C4-2B (cell line): Measurements from ENCODE around the gene FGFBP2.
"Not testable (repeated sequence)": the region's sequence is repeated elsewhere in the genome, so short reads cannot be mapped to it uniquely, and the experiment has no call there.

Source experiments
- H3K27ac ChIP-seq: fragments of 450-650 bp; 2 replicates; pipeline ENCODE4 v1.5.1; 2017
- ZFX ChIP-seq: fragments of 450-650 bp; IDR thresholded peaks from 2 replicates; pipeline ENCODE4 v1.6.1; 2017
- TF ChIP-seq, protein P1 (sequence below): fragments of 450-650 bp; conservative IDR thresholded peaks from 2 replicates; pipeline ENCODE4 v1.5.1; 2017; ENCODE audit warnings: mild to moderate bottlenecking

The FGFBP2 gene

DNA sequence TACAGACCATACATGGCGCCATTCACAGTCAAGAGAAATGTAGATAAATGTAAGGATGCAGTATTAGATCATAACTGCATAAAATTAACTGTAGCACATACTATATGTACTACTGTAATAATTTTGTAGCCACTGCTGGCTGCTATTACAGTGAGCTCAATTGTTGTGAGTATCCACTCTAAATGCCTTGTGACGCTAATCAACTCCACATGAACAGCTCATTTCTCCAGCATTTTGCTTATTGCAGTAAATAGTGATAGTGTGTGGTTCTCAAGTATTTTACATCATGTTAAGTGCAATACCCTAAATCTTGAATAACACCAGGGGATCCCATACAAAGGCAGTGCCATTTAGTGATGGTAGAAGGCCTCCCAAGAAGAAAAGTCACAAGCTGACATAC lies 45.7 kb downstream of the FGFBP2 start:
- TF ChIP-seq, protein P1, sequence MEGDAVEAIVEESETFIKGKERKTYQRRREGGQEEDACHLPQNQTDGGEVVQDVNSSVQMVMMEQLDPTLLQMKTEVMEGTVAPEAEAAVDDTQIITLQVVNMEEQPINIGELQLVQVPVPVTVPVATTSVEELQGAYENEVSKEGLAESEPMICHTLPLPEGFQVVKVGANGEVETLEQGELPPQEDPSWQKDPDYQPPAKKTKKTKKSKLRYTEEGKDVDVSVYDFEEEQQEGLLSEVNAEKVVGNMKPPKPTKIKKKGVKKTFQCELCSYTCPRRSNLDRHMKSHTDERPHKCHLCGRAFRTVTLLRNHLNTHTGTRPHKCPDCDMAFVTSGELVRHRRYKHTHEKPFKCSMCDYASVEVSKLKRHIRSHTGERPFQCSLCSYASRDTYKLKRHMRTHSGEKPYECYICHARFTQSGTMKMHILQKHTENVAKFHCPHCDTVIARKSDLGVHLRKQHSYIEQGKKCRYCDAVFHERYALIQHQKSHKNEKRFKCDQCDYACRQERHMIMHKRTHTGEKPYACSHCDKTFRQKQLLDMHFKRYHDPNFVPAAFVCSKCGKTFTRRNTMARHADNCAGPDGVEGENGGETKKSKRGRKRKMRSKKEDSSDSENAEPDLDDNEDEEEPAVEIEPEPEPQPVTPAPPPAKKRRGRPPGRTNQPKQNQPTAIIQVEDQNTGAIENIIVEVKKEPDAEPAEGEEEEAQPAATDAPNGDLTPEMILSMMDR = no peak
- no peak for TF ChIP-seq ZFX
- no peak overlapping the region for H3K27ac ChIP-seq

DNA sequence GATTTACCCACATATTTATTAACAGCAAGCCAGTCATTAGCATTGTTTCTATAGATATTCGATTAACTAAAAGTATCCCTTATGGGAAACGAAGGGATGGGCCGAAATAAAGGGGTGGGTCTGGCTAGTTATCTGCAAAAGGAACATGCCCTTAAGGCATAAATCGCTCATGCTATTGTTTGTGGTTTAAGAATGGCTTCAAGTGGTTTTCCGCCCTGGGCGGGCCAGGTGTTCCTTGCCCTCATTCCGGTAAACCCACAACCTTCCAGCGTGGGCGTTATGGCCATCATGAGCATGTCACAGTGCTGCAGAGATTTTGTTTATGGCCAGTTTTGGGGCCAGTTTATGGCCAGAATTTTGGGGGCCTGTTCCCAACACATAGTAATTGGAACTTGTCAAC lies 46.6 kb downstream of the FGFBP2 start:
- H3K27ac ChIP-seq = not testable (repeated sequence)

DNA sequence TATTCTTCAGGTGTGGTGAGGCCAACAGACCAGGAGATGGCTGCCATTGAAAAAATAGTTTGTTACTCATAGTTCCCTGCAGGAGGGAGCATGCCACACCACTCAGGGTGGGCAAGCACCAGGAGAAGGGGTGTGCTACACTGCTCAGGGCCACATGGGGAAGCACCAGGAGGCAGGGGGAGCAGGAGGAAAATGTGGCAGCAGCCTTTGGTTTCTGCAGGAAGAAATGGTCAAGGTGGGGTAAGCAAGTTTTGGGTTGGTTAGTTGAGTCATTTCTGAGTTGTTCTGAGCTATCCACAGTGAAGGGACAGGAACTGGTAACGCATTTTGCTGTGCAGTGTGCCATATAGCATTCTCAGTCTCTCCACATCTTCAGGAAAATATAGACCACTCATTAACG lies 48.2 kb downstream of the FGFBP2 start:
- no peak overlapping the region for H3K27ac ChIP-seq
- TF ChIP-seq, protein P1 = no peak
- TF ChIP-seq ZFX = no peak

DNA sequence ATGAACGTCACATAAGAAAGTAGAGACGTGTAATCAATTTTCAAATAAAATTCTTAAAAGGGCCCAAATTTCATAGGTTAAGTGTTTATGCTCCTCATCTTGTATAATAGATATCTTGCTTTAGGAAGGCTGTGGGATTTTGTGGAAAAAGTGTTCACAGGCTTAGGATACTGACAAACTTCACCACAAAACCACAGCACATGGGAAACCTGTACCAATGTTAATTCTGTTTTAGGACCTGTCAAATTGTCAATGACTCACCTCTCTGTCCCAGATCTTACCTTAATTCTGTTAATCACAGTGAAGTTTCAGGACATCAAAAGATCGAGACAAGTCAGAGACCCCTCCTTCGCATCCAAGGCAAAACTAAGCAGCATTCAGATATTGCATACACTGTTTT lies 48.7 kb downstream of the FGFBP2 start:
- no peak overlapping the region for H3K27ac ChIP-seq
- TF ChIP-seq, protein P1 = no peak
- no peak for TF ChIP-seq ZFX

DNA sequence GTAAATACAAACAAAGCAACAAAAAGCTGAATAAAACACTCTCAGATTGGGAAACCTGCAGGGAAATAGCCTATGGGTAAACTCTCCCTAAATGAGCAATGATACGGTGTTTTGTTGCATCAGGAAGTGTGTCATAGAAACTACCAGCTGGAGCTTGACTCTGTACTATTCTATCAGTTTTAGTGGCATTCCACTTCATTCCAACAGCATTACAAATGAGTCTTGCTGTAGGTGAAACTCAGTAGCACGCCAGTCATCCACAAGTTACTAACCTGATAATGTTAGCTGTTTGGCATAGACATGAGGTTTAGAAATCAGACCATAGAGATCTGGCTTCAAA lies 49.4 kb downstream of the FGFBP2 start:
- H3K27ac ChIP-seq = no peak overlapping the region
- TF ChIP-seq, protein P1 = no peak
- TF ChIP-seq ZFX = no peak

DNA sequence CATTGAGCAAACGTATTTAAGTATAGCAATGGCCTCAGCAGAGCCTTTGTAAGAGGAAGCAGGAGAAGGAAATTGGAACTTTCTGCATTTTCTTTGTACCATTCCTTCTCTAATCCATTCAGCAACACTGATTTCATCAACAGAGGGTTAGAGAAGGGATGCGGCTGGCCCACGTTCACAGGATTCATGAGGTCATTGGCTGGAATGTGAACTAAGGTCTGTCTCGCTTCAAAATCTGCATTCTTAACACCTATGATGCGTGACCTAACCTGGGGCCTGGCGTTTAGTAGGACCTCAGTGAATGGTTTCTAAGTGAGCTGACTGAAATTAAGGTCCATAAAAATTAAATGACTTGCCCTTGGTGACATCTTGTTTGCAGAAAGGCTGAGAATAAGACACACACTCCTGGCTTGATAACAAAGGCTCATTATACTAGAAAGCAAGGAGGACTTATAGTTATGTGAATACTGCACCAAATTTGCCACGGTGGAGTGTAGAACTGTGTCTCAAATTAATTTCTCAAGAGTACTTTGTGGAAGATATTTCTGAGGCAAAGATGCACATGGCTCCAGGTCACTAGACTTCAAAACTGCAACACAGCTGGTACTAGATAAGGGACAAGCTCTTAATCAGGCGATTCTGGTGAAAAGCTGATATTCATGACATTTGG lies 49.9 kb downstream of the FGFBP2 start:
- no peak overlapping the region for H3K27ac ChIP-seq
- TF ChIP-seq, protein P1 = no peak
- TF ChIP-seq ZFX = no peak

DNA sequence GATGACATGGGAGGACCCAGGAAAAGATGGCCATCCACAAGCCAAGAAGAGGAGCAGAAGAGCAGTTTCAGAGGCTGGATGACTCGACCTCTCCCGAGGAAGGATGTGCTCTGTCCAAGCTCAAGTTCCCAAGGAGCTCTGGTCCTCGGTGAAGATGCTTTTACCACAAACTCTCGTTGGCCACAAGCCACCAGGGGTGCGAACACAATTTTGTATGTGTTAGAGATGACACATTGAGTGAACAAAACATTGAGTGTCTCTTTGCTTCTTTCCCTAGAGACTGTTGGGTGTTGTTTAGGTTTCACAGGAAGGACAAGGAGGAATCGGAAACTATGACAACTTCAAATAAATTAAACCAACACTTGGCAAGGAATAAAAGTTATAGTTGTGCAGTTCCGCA lies 50.7 kb downstream of the FGFBP2 start:
- TF ChIP-seq, protein P1 = no peak
- TF ChIP-seq ZFX = no peak
- H3K27ac ChIP-seq = no peak overlapping the region
